ENCODE data around the gene NELFCD.
"Not testable (repeated sequence)": the region's sequence is repeated elsewhere in the genome, so short reads cannot be mapped to it uniquely, and the experiment has no call there.

NELFCD gene

GRCh38 chr20:59023616-59024015 is 42.6 kb downstream of the NELFCD start:
- DNase-seq (ENCODE audit: low read depth in 1 of 2, low spot score in 1 of 2), result no peak

- DNase-seq (ENCODE audit: low read depth in 1 of 2, low spot score in 1 of 2), result no peak
Measured at GRCh38 chr20:59024111-59024530, 43.1 kb downstream of the NELFCD start.

- no peak for DNase-seq (ENCODE audit: low read depth in 1 of 2, low spot score in 1 of 2)
Measured at GRCh38 chr20:59025086-59025485, 44.0 kb downstream of the NELFCD start.

GRCh38 chr20:59025511-59025910 is 44.5 kb downstream of the NELFCD start:
- DNase-seq (ENCODE audit: low read depth in 1 of 2, low spot score in 1 of 2), result no peak

GRCh38 chr20:59026904-59027740 is 46.1 kb downstream of the NELFCD start:
- DNase-seq (ENCODE audit: low read depth in 1 of 2, low spot score in 1 of 2), result no peak

GRCh38 chr20:59027741-59028320 is 46.8 kb downstream of the NELFCD start:
- no peak for DNase-seq (ENCODE audit: low read depth in 1 of 2, low spot score in 1 of 2)

GRCh38 chr20:59028812-59029211 is 47.8 kb downstream of the NELFCD start:
- no peak for DNase-seq (ENCODE audit: low read depth in 1 of 2, low spot score in 1 of 2)

GRCh38 chr20:59030911-59031563 is 50.0 kb downstream of the NELFCD start:
- no peak for DNase-seq (ENCODE audit: low read depth in 1 of 2, low spot score in 1 of 2)

GRCh38 chr20:59031564-59032022 is 50.5 kb downstream of the NELFCD start:
- no peak for DNase-seq (ENCODE audit: low read depth in 1 of 2, low spot score in 1 of 2)

GRCh38 chr20:59032023-59032712 is 51.1 kb downstream of the NELFCD start, which contains the start of gene ATP5F1E:
TSS of gene ATP5F1E (minus strand) at chr20:59032335. CDS start at chr20:59032251, 84 bp downstream.
- peak; percentile 91 to 96 for DNase-seq (ENCODE audit: low read depth in 1 of 2, low spot score in 1 of 2)

GRCh38 chr20:59032713-59033059 is 51.6 kb downstream of the NELFCD start:
- DNase-seq (ENCODE audit: low read depth in 1 of 2, low spot score in 1 of 2), result no peak

- DNase-seq (ENCODE audit: low read depth in 1 of 2, low spot score in 1 of 2), result no peak
Measured at GRCh38 chr20:59033093-59033492, 52.0 kb downstream of the NELFCD start.

GRCh38 chr20:59033616-59034165 is 52.6 kb downstream of the NELFCD start:
- no peak for DNase-seq (ENCODE audit: low read depth in 1 of 2, low spot score in 1 of 2)

GRCh38 chr20:59035381-59035780 is 54.3 kb downstream of the NELFCD start:
- no peak for DNase-seq (ENCODE audit: low read depth in 1 of 2, low spot score in 1 of 2)

- DNase-seq (ENCODE audit: low read depth in 1 of 2, low spot score in 1 of 2), result no peak
Measured at GRCh38 chr20:59037386-59037785, 56.3 kb downstream of the NELFCD start.

- DNase-seq (ENCODE audit: low read depth in 1 of 2, low spot score in 1 of 2), result no peak
Measured at GRCh38 chr20:59039233-59039632, 58.2 kb downstream of the NELFCD start.

- no peak for DNase-seq (ENCODE audit: low read depth in 1 of 2, low spot score in 1 of 2)
Measured at GRCh38 chr20:59040667-59041066, 59.6 kb downstream of the NELFCD start.

- not testable (repeated sequence) for DNase-seq (ENCODE audit: low read depth in 1 of 2, low spot score in 1 of 2)
Measured at GRCh38 chr20:59041487-59041886, 60.4 kb downstream of the NELFCD start.

GRCh38 chr20:59042151-59042795 is 61.2 kb downstream of the NELFCD start, which contains the start of gene PRELID3B:
TSS of gene PRELID3B (minus strand) at chr20:59042786. CDS start at chr20:59042730, 56 bp downstream.
- DNase-seq (ENCODE audit: low read depth in 1 of 2, low spot score in 1 of 2), result no peak
